NCI-H1417 (cell line): ENCODE results near the gene CDSN.
"Not testable (repeated sequence)": the region's sequence is repeated elsewhere in the genome, so short reads cannot be mapped to it uniquely, and the experiment has no call there.

Experiments used
- DNase-seq, 3 experiments: peaks; one replicate each; lab custom pipeline; 2025; lab: John Stamatoyannopoulos, UW

The CDSN gene, protein sequence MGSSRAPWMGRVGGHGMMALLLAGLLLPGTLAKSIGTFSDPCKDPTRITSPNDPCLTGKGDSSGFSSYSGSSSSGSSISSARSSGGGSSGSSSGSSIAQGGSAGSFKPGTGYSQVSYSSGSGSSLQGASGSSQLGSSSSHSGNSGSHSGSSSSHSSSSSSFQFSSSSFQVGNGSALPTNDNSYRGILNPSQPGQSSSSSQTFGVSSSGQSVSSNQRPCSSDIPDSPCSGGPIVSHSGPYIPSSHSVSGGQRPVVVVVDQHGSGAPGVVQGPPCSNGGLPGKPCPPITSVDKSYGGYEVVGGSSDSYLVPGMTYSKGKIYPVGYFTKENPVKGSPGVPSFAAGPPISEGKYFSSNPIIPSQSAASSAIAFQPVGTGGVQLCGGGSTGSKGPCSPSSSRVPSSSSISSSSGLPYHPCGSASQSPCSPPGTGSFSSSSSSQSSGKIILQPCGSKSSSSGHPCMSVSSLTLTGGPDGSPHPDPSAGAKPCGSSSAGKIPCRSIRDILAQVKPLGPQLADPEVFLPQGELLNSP

DNA sequence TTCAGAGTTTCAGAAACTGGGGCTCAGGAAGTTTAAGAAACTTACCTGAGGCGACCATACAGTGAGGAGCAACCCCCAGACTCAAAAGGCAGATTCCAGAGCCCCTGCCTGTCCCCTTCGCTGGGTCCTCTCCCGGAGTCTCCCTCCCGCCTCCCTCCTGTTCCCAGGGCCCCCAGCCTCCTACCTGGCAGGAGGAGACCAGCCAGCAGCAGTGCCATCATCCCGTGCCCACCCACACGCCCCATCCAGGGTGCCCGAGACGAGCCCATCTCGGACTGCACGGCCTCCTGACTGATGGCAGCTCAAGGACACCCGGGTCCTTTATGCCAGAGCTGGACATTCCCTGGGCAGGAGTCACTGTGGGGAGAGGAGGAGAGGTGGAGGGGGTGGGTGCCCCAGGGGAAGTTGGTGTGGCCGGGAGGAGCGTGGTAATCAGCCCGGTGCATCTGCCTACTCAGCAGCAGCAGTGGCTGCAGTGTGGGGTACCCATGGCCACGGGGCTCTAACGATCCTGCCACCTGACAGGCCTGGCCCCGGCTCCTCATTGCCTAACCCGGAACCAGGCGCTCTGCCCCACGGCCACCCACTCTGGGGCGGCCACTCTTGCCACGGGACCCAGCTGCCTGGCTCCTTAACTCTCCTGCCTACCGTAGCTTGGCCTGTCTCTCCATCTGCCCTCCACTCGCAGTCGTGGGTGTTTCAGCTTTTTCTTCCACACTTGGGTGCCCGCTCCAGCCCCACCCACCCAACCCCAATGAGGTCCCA, at the start of gene CDSN:
CDSN (minus strand) TSS at position 296 of the 765 bp plus-strand sequence; CDS start at position 269, 27 bp downstream.
- no peak for DNase-seq

DNA sequence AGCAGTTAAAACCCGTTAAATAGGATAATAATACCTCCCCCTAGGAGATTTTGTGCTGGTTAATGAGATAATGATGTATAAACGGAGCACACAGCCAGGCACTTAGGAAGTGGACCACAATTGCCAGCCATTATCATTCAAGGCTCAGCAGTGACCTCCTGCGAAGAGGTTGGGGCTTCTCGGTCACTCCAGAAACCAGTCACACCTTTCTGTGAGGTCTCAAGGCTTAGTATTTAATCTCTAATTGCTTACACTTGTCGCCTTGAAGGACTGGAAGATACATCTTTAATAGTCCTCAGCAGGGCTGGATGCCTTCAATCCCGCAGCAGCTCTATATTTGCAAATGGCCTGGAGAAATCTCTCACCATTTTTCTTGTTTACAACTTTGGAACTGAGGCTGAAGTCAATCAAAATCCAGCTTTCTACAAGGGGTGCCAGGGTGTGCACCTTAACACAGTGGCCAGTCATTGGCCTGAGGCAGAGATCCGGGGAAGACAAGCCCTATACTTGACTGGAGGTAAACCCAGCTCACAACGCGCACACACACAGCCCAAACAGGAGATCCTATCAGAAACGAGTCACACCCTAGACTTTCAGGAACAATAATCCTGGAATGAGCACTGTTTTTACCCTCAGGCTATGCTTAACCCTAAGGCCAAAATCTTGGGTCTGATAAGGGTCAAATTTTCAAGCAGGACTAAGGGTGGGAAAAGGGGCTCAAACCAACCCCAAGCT, 49.0 kb upstream of the CDSN start:
- peak in 1 of 3 experiments; percentile 14 for DNase-seq

DNA sequence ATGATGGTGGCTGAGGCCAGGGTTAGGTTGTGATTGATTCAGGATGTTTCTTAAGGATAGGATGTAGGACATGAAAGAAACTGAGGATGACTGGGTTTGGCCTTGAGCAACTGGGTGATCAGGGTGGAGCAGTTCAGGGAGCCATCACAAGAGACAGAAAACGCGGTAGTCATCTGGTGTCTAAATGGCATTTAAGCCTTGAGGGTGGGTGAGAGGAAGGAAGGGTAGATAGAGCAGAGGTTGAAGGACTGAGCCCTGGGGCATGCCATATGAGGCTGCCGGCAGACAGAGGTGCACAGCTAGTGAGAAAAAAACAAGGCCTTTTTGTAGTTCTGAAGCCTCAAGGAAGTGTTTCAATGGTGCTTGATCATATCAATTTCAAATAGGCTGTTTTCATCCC, 48.4 kb upstream of the CDSN start:
- DNase-seq, result no peak

DNA sequence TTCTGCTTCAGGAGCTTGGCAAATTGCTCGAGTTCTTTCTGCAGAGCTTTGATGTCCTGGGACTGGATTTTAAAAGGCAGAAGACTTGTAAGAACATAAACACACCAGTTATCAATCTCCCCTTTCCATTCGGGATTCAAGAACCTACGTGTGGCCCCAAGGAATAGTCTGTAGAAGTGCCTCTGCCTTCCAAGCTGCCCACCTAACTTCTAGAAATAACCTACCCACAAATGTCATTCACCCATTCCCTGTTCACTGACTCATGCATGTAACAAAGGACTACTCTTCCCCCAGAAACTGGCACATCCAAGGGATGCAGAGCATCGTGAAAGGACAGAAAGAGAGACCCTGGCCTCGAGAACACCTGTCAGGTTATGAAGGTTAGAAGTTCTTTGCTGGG, 45.7 kb upstream of the CDSN start:
- no peak for DNase-seq

DNA sequence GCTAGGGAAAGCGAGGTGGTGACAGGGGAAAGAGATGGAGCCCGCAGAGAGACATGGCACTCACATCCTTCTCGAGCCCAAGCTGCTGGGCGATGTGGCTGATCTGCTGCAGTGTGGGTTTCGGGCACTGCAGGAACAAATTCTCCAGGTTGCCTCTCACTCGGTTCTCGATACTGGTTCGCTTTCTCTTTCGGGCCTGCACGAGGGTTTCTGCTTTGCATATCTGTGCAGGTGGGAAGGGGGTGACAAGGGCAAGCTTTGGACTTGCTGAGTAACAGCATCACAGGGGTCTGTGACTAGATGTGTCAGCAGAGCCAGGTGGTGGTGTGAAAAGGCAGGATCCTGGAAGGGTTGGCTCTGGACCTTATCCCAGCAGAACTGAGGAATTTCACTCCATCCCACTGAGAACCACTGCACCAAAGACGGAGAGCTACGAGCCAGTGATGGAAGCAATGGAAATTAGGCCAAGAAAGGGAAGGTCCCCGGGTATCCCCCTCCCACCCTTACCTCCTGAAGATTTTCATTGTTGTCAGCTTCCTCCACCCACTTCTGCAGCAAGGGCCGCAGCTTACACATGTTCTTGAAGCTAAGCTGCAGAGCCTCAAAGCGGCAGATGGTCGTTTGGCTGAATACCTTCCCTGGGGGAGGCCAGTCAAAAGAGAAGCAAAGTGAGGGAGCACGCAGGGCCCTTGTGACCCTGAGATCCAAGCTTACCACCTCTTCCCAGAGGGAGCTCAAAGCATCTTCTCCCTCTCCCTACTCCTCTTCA, 45.0 kb upstream of the CDSN start:
- not testable (repeated sequence) for DNase-seq

DNA sequence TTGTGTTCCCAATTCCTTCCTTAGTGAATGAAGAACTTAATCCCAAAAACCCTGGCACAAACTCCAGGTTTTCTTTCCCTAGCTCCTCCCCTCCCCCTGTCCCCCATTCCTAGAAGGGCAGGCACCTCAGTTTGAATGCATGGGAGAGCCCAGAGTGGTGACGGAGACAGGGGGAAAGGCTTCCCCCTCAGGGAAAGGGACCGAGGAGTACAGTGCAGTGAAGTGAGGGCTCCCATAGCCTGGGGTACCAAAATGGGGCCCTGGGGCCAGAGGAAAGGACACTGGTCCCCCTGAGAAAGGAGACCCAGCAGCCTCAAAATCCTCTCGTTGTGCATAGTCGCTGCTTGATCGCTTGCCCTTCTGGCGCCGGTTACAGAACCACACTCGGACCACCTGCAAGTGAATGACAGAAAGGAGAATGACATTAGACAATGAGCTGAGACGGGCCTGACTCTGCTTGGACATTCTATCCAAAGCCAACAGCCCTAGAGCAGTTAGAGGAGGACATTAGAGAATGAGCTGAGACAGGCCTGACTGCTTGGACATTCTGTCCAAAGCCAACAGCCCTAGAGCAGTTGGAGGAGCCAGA, 44.3 kb upstream of the CDSN start:
- not testable (repeated sequence) for DNase-seq

DNA sequence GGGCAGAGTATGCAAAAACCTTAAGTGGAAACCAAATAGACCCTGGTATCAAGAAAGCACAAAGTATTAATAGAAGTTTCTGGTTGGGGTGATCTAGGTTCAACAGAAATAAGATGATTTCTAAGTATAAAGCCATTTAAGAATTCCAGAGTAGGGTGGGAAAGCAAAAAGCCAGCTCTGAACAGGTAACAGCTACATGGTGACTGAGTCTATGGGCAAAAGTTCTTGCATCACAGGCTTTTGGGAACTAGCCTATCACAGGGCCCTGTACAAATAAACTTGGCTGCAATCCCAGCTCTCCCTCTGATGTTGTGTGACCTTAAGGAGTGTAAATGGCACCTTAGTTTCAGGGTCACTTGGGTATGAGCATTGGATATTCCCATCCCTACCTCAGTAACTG, 43.7 kb upstream of the CDSN start:
- DNase-seq, result no peak

DNA sequence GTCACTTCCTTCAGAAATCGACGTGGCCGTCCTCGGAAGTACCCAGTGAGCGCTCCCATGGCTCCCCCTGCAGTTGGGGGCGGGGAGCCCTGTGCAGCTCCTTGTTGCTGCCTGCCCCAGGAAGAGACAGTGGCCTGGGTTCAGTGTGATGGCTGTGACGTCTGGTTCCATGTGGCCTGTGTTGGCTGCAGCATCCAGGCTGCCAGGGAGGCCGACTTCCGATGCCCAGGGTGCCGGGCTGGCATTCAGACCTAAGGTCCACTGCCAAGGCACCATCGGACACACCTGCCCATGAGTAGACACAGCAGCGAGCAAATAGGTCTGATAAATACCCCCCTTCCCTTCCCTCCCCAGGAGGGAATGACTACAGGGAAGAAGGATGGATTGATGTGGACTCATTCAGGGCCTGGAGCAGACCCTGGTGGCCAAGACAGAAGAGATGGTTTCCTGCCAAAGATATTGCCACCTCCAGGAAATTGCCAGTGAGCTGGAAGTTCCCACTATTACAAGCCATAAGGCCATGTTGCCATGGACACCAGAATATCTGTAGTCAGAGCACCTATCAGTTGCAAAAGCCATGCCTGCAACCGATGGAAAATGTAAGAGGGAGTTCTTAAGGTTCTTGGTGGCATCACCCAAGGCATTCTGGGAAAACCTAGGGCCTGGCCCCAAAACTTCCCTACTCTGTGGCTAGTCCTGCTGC, 42.4 kb upstream of the CDSN start:
- no peak for DNase-seq

DNA sequence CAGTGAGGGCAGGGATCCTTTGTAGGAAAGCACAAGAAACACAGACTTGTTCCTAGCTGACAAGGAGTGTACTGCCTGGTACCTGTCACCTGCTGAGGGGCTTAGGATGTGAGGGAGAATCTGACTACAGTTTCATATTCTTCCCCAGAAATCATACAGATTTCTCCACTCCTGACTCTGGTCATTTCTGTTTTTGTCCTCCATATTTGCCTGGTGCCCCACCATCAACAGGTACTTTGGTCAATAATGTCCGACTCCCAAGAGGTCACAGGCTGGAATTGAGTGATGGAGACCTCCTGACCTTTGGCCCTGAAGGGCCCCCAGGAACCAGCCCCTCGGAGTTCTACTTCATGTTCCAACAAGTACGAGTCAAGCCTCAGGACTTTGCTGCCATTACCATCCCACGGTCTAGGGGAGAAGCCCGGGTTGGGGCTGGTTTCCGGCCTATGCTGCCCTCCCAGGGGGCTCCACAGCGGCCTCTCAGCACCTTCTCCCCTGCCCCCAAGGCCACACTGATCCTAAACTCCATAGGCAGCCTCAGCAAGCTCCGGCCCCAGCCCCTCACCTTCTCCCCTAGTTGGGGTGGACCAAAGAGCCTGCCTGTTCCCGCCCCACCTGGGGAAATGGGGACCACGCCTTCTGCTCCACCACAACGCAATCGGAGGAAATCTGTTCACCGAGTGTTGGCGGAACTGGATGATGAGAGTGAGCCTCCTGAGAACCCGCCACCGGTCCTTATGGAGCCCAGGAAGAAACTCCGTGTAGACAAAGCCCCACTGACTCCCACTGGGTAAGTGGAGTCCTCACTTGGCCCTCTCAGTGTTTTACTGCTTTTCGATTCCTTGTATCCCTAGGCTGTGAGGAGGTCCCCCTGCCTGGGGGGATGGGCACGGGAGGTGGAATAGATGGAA, 41.2 kb upstream of the CDSN start:
- no peak for DNase-seq

DNA sequence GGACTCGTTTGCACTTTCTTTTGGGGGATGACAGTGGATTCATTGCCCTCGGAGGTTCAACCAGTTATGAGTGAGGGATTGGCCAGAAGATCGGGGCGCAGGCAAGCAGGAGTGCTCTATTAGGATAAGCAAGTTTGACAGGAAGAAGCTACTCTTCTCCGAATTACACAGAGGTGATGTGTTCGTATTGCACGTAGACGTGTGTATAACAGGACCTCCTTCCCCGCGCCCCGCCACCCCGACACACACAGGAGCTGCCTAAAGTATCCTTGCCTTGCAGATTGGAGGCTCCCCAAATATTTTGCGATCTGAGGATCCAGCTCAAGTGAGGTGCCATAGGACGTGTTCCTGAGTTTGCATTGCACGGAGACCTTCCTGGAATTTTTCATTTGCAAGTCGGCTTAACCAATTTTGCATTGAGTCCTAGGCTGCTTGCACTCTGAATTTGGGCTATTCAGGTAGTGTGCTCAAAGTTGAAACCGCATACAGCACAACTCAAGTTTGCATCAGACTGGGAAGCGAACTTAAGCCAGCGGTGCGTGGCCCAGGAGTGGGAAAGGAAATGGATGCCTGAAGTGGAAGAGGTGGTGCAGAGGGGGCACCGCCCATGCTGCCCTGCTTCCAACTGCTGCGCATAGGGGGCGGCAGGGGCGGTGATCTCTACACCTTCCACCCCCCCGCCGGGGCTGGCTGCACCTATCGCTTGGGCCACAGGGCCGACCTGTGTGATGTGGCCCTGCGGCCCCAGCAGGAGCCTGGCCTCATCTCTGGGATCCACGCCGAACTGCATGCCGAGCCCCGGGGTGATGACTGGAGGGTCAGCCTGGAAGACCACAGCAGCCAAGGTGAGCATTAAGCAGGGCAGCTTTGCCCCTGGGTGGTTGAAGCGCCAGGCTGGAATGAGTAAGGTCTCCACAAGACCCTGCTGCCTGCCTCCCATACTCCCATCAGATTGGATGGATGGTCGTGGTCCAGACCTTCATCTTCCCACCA, 38.9 kb upstream of the CDSN start:
- DNase-seq, result peak in 2 of 3 experiments; percentile 35 to 71

DNA sequence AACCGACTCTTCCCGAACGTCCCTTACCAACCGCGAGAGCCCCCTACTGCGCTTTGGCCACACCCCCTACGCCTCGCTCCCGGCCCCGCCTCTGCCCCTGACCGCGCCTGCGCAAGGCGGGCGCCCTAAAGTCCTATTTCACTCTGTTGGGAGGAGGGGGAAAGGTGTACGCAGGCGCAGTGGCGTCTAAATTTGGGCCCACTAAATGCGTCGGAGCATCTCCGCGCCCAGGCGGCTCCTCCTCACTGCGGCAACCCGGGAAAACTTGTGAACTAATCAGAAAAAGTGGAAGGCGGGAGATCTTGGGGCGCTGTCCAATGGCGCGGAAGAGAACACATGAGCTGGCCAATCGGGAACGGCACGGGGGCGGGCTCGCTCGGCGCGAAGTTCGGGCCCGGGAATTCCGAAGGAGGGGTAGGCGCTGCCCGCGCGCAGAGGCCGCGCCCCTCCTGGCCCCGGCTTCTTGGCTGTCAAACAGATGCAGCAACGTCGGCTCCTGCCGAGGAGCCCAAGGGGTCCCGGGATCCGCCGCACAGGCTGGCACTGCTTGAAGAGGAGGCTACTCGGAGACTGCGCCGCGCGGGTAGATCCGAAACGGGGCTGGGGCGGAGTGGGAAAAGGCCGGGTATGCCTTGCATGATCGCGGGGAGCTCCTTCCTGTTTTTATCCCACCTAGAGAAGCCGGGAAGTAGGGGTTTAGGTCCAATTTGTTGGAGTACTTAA, 38.1 kb upstream of the CDSN start, which contains the start of gene TCF19:
TCF19 (plus strand) TSS at position 450 of the 723 bp plus-strand sequence. CDS start 881 bp downstream, outside the sequence.
- peak; percentile 98 to 99 (median 98) for DNase-seq

DNA sequence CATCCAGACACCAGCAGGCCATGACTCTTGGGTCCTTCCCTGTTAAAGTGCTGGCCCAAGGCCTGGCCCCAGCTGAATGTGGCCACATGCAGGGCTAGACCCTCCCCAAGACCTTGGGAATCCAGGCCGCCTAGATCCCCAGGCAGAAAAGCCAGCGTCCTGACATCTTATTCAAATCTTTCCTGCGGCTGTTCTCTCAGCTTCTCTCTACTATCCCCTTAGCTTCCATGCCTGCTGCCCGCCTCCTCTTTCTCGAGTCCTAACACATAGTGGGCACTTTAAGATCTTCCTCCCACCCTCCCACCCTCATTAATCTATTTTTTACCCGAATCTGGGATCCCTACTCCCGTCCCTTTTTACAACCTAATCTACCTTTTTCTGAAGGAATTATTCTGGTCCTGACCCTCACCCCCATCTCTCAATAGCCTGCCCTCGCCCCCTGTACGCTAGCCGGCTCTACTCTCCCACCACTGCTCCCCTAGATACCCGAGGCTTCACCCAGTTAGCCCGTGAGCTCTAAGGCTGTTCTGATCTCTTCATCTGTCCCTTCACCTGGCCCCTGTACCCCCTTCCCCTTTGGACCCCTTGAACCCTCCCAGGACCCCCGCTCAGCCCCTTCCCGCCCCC, 37.4 kb upstream of the CDSN start, which contains the start of gene CCHCR1:
CCHCR1 (minus strand) TSS at position 290 of the 627 bp plus-strand sequence; CDS start at position 88, 202 bp downstream.
- peak in 2 of 3 experiments; percentile 31 to 52 for DNase-seq

DNA sequence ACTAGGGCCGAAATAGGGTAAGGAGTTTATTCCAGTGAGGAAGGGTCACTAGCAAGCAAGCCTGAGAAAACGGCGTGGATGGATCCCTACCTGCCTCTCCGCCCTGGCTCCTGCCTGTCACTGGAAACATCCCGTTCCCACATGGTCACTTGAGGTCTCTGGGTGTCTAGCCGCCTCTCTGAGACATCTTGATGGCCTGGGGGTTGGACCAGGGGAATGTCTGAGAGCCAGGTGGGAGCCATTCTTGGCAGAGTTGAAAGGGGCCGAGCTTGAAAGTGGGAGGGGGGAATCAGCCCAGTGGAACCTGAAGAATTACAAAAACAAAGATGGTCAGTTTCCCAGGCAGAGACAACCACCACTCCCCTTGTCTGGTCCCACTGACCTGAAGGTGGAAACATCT, 36.4 kb upstream of the CDSN start:
- no peak for DNase-seq

DNA sequence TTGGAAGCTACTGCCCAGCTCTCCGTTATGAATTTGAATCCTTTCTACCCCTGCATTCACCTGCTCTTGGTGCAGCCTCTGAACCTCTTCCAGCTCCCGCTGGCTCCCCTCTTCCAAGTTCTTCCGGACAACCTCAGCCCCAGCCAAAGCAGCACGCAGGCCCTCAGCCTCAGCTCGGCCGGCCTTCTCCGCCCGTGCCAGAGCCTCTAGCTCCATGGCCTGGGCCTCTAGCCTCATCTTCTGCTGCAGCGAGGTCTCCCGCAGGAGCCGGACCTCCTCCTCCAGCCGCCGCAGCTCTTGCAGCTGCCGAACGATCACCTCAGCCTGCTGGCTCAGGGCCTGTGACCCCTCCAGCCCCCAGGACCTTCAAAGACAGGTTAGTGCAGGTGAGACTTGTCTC, 34.2 kb upstream of the CDSN start:
- no peak for DNase-seq

DNA sequence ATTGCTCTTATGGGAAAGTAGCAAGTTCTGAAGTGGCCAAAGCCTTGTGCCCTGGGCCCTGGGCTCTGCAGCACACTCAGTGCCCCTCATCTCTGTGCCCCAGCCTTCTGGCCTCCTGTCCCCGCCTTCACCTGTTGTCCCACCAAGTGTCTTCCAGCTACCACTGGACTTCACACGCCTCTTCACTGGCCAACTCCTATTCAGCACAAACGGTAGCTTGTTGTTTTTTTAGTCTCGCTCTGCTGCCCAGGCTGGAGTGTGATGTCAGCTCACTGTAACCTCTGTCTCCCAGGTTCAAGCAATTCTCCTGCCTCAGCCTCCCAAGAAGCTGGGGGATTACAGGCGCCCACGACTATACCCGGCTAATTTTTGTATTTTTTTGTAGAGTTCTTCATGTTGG, 32.5 kb upstream of the CDSN start:
- DNase-seq, result no peak

DNA sequence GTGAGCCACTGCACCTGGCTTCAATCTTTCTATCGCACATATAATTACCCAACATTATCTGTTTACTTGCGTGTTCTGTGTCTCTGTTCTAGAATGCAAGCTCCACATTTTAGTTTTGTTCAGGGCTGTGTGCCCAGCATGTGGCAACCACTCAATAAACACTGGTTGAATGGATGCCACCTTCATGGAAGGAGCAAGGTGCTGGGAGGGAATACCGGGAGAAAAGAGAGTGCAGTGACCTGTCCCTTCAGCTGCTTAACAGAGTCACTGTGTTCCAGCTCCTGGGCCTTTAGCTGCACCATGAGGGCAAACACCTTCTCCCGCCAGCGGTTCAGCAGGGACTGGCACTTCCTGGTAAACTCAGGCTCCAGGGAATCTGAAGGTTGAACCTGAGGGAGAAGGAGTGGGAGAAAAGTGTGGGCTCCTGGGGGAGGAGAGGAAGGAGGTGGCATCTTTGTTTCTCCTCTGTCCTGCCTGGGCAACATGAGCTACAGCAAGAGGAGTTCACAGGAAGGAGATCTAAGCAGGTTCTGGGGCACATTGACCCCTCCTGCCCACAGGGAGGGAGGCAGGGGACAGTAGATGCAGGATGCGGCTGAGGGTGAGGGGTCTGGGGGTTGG, 29.7 kb upstream of the CDSN start:
- peak in 1 of 3 experiments; percentile 6 for DNase-seq
